H9 (cell line): Measurements from ENCODE around the gene AATF. TPM values are rescaled to one million over a fixed set of nuclear protein-coding genes. Genes with fewer than 3 reads are reported as not detected.

Experiments
- DNase-seq: peaks from one replicate; pipeline ENCODE4 v3.0.0-alpha.2; 2017
- H2AFZ ChIP-seq: one replicate; pipeline ENCODE4 v1.6.1; 2013; ENCODE audit warnings: mild to moderate bottlenecking, low read length, control low read depth, moderate library complexity
- H2AK5ac ChIP-seq: 2 replicates; pipeline ENCODE4 v1.6.1; 2013; ENCODE audit warnings: low read length, control low read depth, mixed read lengths; ENCODE audit not compliant: insufficient read length
- H2BK120ac ChIP-seq: one replicate; pipeline ENCODE4 v1.6.1; 2013; ENCODE audit warnings: low read depth, mild to moderate bottlenecking, low read length, control low read depth, inconsistent platforms; ENCODE audit not compliant: poor library complexity, severe bottlenecking
- H2BK12ac ChIP-seq: 2 replicates; pipeline ENCODE4 v1.6.1; 2013; ENCODE audit warnings: low read length, control low read depth, mixed read lengths, low read depth; ENCODE audit not compliant: insufficient read length
- H2BK15ac ChIP-seq: 2 replicates; pipeline ENCODE4 v1.6.1; 2013; ENCODE audit warnings: low read depth, low read length, control low read depth
- H2BK20ac ChIP-seq: one replicate; pipeline ENCODE4 v1.6.1; 2013; ENCODE audit warnings: low read depth, mild to moderate bottlenecking, low read length, control low read depth, inconsistent platforms; ENCODE audit not compliant: poor library complexity, severe bottlenecking
- H2BK5ac ChIP-seq: 2 replicates; pipeline ENCODE4 v1.6.1; 2013; ENCODE audit warnings: low read length, control low read depth, mixed read lengths; ENCODE audit not compliant: insufficient read length
- H3K14ac ChIP-seq: 2 replicates; pipeline ENCODE4 v1.6.1; 2013; ENCODE audit warnings: low read length, control low read depth; ENCODE audit not compliant: insufficient read depth
- H3K18ac ChIP-seq: 2 replicates; pipeline ENCODE4 v1.6.1; 2013; ENCODE audit warnings: low read depth, mild to moderate bottlenecking, mixed read lengths, low read length, control low read depth; ENCODE audit not compliant: insufficient read length
- H3K23ac ChIP-seq: 2 replicates; pipeline ENCODE4 v1.6.1; 2013; ENCODE audit warnings: low read length, control low read depth, mixed read lengths, low read depth; ENCODE audit not compliant: insufficient read length
- H3K23me2 ChIP-seq: 2 replicates; pipeline ENCODE4 v1.6.1; 2013; ENCODE audit warnings: low read depth, mild to moderate bottlenecking, mixed read lengths, low read length, control low read depth; ENCODE audit not compliant: insufficient read length, poor library complexity, severe bottlenecking
- H3K27ac ChIP-seq: 2 replicates; pipeline ENCODE4 v1.5.1; 2013; ENCODE audit warnings: low read length, control low read depth, mixed read lengths, low read depth; ENCODE audit not compliant: insufficient read length
- H3K27me3 ChIP-seq: 2 replicates; pipeline ENCODE4 v1.6.1; 2013; ENCODE audit warnings: low read length, control low read depth, inconsistent platforms; ENCODE audit not compliant: insufficient read depth
- H3K4ac ChIP-seq: 2 replicates; pipeline ENCODE4 v1.6.1; 2013; ENCODE audit warnings: low read depth, mild to moderate bottlenecking, control low read depth, inconsistent platforms, low read length, moderate library complexity
- H3K4me1 ChIP-seq: 2 replicates; pipeline ENCODE4 v1.6.1; 2013; ENCODE audit warnings: low read length, control low read depth, inconsistent platforms; ENCODE audit not compliant: insufficient read depth
- H3K4me2 ChIP-seq: 2 replicates; pipeline ENCODE4 v1.6.1; 2013; ENCODE audit warnings: low read length, control low read depth, mixed read lengths; ENCODE audit not compliant: insufficient read length, insufficient read depth
- H3K56ac ChIP-seq: 2 replicates; pipeline ENCODE4 v1.6.1; 2013; ENCODE audit warnings: low read depth, mild to moderate bottlenecking, mixed read lengths, low read length, control low read depth; ENCODE audit not compliant: insufficient read length
- H3K79me1 ChIP-seq: 2 replicates; pipeline ENCODE4 v1.6.1; 2013; ENCODE audit warnings: low read depth, mild to moderate bottlenecking, moderate library complexity, low read length, control low read depth, inconsistent platforms; ENCODE audit not compliant: insufficient read depth, poor library complexity, severe bottlenecking
- H3K79me2 ChIP-seq: 2 replicates; pipeline ENCODE4 v1.6.1; 2013; ENCODE audit warnings: low read length, control low read depth, inconsistent platforms; ENCODE audit not compliant: insufficient read depth
- H3K9ac ChIP-seq: 2 replicates; pipeline ENCODE4 v1.6.1; 2013; ENCODE audit warnings: low read length, control low read depth, mixed read lengths; ENCODE audit not compliant: insufficient read length; ENCODE audit errors: extremely low read depth
- H3K9me3 ChIP-seq: one replicate; pipeline ENCODE4 v1.6.1; 2013; ENCODE audit warnings: low read depth, low read length, inconsistent platforms; ENCODE audit not compliant: control insufficient read depth
- H3T11ph ChIP-seq: one replicate; pipeline ENCODE4 v1.6.1; 2013; ENCODE audit warnings: mild to moderate bottlenecking, low read length, control low read depth, inconsistent platforms
- H4K20me1 ChIP-seq: one replicate; pipeline ENCODE4 v1.6.1; 2013; ENCODE audit not compliant: control insufficient read depth, insufficient read length, insufficient read depth
- H4K5ac ChIP-seq: 2 replicates; pipeline ENCODE4 v1.6.1; 2013; ENCODE audit warnings: low read depth, mild to moderate bottlenecking, mixed read lengths, low read length, control low read depth; ENCODE audit not compliant: insufficient read length
- H4K8ac ChIP-seq: replicated peaks from 2 replicates; pipeline ENCODE4 v1.6.1; 2013; ENCODE audit warnings: low read length, control low read depth, mixed read lengths, low read depth; ENCODE audit not compliant: insufficient read length
- H4K91ac ChIP-seq: 2 replicates; pipeline ENCODE4 v1.6.1; 2013; ENCODE audit warnings: low read depth, mild to moderate bottlenecking, moderate library complexity, mixed read lengths, low read length, control low read depth; ENCODE audit not compliant: insufficient read length
- H3K27ac Mint-ChIP-seq, 3 experiments: 2 replicates in 2 of 3; 3 replicates in 1 of 3; pipeline ENCODE4 v1.8.0; 2020 to 2021; ENCODE audit warnings: mixed read lengths in 3 of 3, mild to moderate bottlenecking in 1 of 3, moderate library complexity in 1 of 3
- H3K27me3 Mint-ChIP-seq: 2 replicates; pipeline ENCODE4 v1.8.0; 2021; ENCODE audit warnings: low read depth, mild to moderate bottlenecking, moderate library complexity, mixed read lengths
- H3K36me3 Mint-ChIP-seq, 3 experiments: 2 replicates in 2 of 3; 3 replicates in 1 of 3; pipeline ENCODE4 v1.8.0; 2020 to 2021; ENCODE audit warnings: low read depth in 3 of 3, mixed read lengths in 3 of 3; ENCODE audit not compliant: insufficient read depth in 1 of 3
- H3K4me1 Mint-ChIP-seq, 2 experiments: 2 replicates each; pipeline ENCODE4 v1.8.0; 2020; ENCODE audit warnings: mixed read lengths in 2 of 2
- H3K4me3 Mint-ChIP-seq, 2 experiments: 2 replicates in 1 of 2; 3 replicates in 1 of 2; pipeline ENCODE4 v1.8.0; 2020 to 2021; ENCODE audit warnings: mild to moderate bottlenecking in 2 of 2, mixed read lengths in 2 of 2, moderate library complexity in 1 of 2
- H3K9me3 Mint-ChIP-seq, 2 experiments: 2 replicates in 1 of 2; 3 replicates in 1 of 2; pipeline ENCODE4 v1.8.0; 2020; ENCODE audit warnings: mild to moderate bottlenecking in 2 of 2, mixed read lengths in 2 of 2, moderate library complexity in 1 of 2
- WGBS: extraction: QIAGEN DNeasy Blood & Tissue Kit; methylation state at CpG from one replicate; pipeline ENCODE4 v1.1.7; 2013; ENCODE audit warnings: missing lambda C conversion rate, low lambda C conversion rate, mixed read lengths; ENCODE audit not compliant: insufficient read length; ENCODE audit errors: extremely low coverage; 5-methylcytosine and 5-hydroxymethylcytosine counted together
- total RNA-seq: library from RNA; stranded (reverse); gene quantifications from 2 replicates; pipeline ENCODE4 v1.2.1, GENCODE V29; 2021
- TF ChIP-seq, protein P1 (sequence below): fragments of 200-600 bp; sonication (generic); conservative IDR thresholded peaks from 3 replicates; pipeline ENCODE4 v1.8.0; 2021; ENCODE audit warnings: antibody characterized with exemption, mild to moderate bottlenecking

The AATF gene
- total RNA-seq, 1 experiment from 2014 or later = 69.6 TPM

DNA sequence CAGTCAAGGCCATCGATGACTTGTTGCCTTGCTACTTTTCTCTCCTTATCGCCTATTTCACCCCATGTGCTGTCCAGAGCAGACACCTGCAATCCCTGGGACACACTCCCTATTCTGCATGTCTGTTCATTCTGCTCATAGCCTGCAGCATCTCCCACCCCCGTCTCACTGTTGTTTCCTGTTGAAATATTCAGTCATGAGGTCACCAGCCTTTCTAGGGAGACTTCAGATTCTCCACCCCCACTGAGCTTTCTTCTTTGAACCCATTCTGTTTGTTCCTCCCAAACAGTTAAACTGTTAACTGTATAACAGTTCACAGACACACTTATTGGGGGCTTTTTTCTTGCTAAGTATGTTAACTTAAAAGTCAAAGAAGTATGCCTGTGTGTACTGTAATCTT, 94.4 kb downstream of the AATF start:
- Histone ChIP-seq H4K91ac (no peak overlapping the region), H3K9me3 (no peaks in the 10 kb centered on the region), H2BK5ac (no peak overlapping the region), H4K5ac (no peak overlapping the region), H4K20me1 (peaks cover 3% of the 10 kb centered on the region), H2BK20ac (no peak overlapping the region), H3K27ac (no peak overlapping the region), H3T11ph (no peak overlapping the region), H3K4ac (no peak overlapping the region), H2BK15ac (no peak overlapping the region), H3K4me1 (peaks cover 14% of the 10 kb centered on the region), H2AFZ (no peak overlapping the region), H4K8ac (no peak overlapping the region), H3K4me2 (no peak overlapping the region), H3K27me3 (no peaks in the 10 kb centered on the region), H2BK120ac (no peak overlapping the region), H2BK12ac (no peak overlapping the region), H3K9ac (no peak overlapping the region), H3K14ac (no peak overlapping the region), H3K79me1 (no peaks in the 10 kb centered on the region), H3K79me2 (no peaks in the 10 kb centered on the region), H3K23me2 (no peaks in the 10 kb centered on the region), H3K23ac (no peak overlapping the region), H3K18ac (no peak overlapping the region), H3K56ac (no peak overlapping the region), H2AK5ac (no peak overlapping the region)
- Mint-ChIP-seq H3K9me3 (no peaks in the 10 kb centered on the region; a peak in 1 of 5 replicates), H3K27me3 (no peaks in the 10 kb centered on the region), H3K4me1 (peaks cover 40 to 43% of the 10 kb centered on the region in 2 experiments), H3K36me3 (peaks cover 2 to 6% (median 6%) of the 10 kb centered on the region in 3 experiments; a peak in 5 of 7 replicates), H3K4me3 (no peak overlapping the region), H3K27ac (peak overlapping the region in 2 of 3 experiments; percentile 0 to 19; a peak in 3 of 7 replicates)
- WGBS = no CpG with 5 or more reads among the region's 3 CpGs
- no peak for DNase-seq
- TF ChIP-seq, protein P1, sequence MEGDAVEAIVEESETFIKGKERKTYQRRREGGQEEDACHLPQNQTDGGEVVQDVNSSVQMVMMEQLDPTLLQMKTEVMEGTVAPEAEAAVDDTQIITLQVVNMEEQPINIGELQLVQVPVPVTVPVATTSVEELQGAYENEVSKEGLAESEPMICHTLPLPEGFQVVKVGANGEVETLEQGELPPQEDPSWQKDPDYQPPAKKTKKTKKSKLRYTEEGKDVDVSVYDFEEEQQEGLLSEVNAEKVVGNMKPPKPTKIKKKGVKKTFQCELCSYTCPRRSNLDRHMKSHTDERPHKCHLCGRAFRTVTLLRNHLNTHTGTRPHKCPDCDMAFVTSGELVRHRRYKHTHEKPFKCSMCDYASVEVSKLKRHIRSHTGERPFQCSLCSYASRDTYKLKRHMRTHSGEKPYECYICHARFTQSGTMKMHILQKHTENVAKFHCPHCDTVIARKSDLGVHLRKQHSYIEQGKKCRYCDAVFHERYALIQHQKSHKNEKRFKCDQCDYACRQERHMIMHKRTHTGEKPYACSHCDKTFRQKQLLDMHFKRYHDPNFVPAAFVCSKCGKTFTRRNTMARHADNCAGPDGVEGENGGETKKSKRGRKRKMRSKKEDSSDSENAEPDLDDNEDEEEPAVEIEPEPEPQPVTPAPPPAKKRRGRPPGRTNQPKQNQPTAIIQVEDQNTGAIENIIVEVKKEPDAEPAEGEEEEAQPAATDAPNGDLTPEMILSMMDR = no peak
